Measurements from ENCODE around the gene RALB. TPM values are rescaled to one million over a fixed set of nuclear protein-coding genes. Genes with fewer than 3 reads are reported as not detected.

The RALB gene
- total and polyA plus RNA-seq, 2 experiments from 2014 or later: 15.2 to 17.4 TPM

GRCh38 chr2:120319123-120319522 lies 66.5 kb downstream of the RALB start (continued):
- TF ChIP-seq, protein P1, sequence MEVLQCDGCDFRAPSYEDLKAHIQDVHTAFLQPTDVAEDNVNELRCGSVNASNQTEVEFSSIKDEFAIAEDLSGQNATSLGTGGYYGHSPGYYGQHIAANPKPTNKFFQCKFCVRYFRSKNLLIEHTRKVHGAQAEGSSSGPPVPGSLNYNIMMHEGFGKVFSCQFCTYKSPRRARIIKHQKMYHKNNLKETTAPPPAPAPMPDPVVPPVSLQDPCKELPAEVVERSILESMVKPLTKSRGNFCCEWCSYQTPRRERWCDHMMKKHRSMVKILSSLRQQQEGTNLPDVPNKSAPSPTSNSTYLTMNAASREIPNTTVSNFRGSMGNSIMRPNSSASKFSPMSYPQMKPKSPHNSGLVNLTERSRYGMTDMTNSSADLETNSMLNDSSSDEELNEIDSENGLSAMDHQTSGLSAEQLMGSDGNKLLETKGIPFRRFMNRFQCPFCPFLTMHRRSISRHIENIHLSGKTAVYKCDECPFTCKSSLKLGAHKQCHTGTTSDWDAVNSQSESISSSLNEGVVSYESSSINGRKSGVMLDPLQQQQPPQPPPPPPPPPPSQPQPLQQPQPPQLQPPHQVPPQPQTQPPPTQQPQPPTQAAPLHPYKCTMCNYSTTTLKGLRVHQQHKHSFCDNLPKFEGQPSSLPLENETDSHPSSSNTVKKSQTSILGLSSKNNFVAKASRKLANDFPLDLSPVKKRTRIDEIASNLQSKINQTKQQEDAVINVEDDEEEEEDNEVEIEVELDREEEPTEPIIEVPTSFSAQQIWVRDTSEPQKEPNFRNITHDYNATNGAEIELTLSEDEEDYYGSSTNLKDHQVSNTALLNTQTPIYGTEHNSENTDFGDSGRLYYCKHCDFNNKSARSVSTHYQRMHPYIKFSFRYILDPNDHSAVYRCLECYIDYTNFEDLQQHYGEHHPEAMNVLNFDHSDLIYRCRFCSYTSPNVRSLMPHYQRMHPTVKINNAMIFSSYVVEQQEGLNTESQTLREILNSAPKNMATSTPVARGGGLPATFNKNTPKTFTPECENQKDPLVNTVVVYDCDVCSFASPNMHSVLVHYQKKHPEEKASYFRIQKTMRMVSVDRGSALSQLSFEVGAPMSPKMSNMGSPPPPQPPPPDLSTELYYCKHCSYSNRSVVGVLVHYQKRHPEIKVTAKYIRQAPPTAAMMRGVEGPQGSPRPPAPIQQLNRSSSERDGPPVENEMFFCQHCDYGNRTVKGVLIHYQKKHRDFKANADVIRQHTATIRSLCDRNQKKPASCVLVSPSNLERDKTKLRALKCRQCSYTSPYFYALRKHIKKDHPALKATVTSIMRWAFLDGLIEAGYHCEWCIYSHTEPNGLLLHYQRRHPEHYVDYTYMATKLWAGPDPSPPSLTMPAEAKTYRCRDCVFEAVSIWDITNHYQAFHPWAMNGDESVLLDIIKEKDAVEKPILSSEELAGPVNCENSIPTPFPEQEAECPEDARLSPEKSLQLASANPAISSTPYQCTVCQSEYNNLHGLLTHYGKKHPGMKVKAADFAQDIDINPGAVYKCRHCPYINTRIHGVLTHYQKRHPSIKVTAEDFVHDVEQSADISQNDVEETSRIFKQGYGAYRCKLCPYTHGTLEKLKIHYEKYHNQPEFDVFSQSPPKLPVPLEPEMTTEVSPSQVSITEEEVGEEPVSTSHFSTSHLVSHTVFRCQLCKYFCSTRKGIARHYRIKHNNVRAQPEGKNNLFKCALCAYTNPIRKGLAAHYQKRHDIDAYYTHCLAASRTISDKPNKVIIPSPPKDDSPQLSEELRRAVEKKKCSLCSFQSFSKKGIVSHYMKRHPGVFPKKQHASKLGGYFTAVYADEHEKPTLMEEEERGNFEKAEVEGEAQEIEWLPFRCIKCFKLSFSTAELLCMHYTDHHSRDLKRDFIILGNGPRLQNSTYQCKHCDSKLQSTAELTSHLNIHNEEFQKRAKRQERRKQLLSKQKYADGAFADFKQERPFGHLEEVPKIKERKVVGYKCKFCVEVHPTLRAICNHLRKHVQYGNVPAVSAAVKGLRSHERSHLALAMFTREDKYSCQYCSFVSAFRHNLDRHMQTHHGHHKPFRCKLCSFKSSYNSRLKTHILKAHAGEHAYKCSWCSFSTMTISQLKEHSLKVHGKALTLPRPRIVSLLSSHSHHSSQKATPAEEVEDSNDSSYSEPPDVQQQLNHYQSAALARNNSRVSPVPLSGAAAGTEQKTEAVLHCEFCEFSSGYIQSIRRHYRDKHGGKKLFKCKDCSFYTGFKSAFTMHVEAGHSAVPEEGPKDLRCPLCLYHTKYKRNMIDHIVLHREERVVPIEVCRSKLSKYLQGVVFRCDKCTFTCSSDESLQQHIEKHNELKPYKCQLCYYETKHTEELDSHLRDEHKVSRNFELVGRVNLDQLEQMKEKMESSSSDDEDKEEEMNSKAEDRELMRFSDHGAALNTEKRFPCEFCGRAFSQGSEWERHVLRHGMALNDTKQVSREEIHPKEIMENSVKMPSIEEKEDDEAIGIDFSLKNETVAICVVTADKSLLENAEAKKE (CRISPR knock-in tag; IDR thresholded peaks at IDR 0.05): no peak
- no peak for TF ChIP-seq CREB1 (CRISPR knock-in tag; IDR thresholded peaks at IDR 0.05; ENCODE audit: low read depth)
- TF ChIP-seq, protein P2, sequence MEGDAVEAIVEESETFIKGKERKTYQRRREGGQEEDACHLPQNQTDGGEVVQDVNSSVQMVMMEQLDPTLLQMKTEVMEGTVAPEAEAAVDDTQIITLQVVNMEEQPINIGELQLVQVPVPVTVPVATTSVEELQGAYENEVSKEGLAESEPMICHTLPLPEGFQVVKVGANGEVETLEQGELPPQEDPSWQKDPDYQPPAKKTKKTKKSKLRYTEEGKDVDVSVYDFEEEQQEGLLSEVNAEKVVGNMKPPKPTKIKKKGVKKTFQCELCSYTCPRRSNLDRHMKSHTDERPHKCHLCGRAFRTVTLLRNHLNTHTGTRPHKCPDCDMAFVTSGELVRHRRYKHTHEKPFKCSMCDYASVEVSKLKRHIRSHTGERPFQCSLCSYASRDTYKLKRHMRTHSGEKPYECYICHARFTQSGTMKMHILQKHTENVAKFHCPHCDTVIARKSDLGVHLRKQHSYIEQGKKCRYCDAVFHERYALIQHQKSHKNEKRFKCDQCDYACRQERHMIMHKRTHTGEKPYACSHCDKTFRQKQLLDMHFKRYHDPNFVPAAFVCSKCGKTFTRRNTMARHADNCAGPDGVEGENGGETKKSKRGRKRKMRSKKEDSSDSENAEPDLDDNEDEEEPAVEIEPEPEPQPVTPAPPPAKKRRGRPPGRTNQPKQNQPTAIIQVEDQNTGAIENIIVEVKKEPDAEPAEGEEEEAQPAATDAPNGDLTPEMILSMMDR (conservative IDR thresholded peaks at IDR 0.05; ENCODE audit: low read depth in 2 of 2): no peak
- no peak for TF ChIP-seq EZH2 (IDR thresholded peaks at IDR 0.05; ENCODE audit: low read depth, unreplicated experiment)
- no peak for TF ChIP-seq JUNB (IDR thresholded peaks at IDR 0.05; ENCODE audit: unreplicated experiment)
- TF ChIP-seq ZNF114 (CRISPR knock-in tag; IDR thresholded peaks at IDR 0.05): no peak
- TF ChIP-seq, protein P3, sequence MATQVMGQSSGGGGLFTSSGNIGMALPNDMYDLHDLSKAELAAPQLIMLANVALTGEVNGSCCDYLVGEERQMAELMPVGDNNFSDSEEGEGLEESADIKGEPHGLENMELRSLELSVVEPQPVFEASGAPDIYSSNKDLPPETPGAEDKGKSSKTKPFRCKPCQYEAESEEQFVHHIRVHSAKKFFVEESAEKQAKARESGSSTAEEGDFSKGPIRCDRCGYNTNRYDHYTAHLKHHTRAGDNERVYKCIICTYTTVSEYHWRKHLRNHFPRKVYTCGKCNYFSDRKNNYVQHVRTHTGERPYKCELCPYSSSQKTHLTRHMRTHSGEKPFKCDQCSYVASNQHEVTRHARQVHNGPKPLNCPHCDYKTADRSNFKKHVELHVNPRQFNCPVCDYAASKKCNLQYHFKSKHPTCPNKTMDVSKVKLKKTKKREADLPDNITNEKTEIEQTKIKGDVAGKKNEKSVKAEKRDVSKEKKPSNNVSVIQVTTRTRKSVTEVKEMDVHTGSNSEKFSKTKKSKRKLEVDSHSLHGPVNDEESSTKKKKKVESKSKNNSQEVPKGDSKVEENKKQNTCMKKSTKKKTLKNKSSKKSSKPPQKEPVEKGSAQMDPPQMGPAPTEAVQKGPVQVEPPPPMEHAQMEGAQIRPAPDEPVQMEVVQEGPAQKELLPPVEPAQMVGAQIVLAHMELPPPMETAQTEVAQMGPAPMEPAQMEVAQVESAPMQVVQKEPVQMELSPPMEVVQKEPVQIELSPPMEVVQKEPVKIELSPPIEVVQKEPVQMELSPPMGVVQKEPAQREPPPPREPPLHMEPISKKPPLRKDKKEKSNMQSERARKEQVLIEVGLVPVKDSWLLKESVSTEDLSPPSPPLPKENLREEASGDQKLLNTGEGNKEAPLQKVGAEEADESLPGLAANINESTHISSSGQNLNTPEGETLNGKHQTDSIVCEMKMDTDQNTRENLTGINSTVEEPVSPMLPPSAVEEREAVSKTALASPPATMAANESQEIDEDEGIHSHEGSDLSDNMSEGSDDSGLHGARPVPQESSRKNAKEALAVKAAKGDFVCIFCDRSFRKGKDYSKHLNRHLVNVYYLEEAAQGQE (IDR thresholded peaks at IDR 0.05; ENCODE audit: unreplicated experiment): no peak
- no peak for TF ChIP-seq ZNF331 (CRISPR knock-in tag; IDR thresholded peaks at IDR 0.05; ENCODE audit: low read depth)
- TF ChIP-seq NANOG (IDR thresholded peaks at IDR 0.05; ENCODE audit: borderline replicate concordance): no peak

All from GM23338 (cell line).